OCI-LY3 (cell line): Measurements from ENCODE around the gene PKIG.

ENCODE experiments used
- CTCF ChIP-seq: fragments of 200-600, 300-600 bp; sonication (generic); IDR thresholded peaks from 2 replicates; pipeline ENCODE4 v1.5.1; 2014; ENCODE audit warnings: antibody characterized with exemption, low read length, low read depth
- EZH2phosphoT487 ChIP-seq: fragments of 200-600 bp; shearing (Covaris generic); IDR thresholded peaks from 2 replicates; pipeline ENCODE4 v1.6.1; 2018; ENCODE audit warnings: antibody characterized with exemption, mixed run types, low read depth

GRCh38 chr20:44552568-44552949 lies 29.8 kb upstream of the PKIG start:
- TF ChIP-seq CTCF: no peak
- TF ChIP-seq EZH2phosphoT487: no peak
